ENCODE measurements around the gene GALK2. TPM values are rescaled to one million over a fixed set of nuclear protein-coding genes. Genes with fewer than 3 reads are reported as not detected.

The GALK2 gene
- total and polyA plus RNA-seq, 2 experiments from 2014 or later = 11.5 to 23.0 TPM

GRCh38 chr15:49290191-49290590 lies 120.1 kb downstream of the GALK2 start:
- peaks cover 3% of the 10 kb centered on the region for H3K27me3 Mint-ChIP-seq (ENCODE audit: insufficient read depth, low read depth, poor library complexity)

More at GRCh38 chr15:49290191-49290590, 120.1 kb downstream of the GALK2 start:
- Mint-ChIP-seq H3K4me1 (peaks cover 25% of the 10 kb centered on the region), H3K27ac (no peak overlapping the region), H3K4me3 (no peak overlapping the region), H3K36me3 (ENCODE audit: low read depth) (peaks cover 3% of the 10 kb centered on the region; the same call in 1 of the 3 replicates), H3K9me3 (no peaks in the 10 kb centered on the region)
- no peak overlapping the region for H3K27ac ChIP-seq (ENCODE audit: low read depth)
- DNase-seq (ENCODE audit: low spot score) (no peak), ATAC-seq (no peak)
- H3K4me3 ChIP-seq = no peak overlapping the region
- no peaks in the 10 kb centered on the region for H4K20me1 ChIP-seq (replicated peaks; ENCODE audit: insufficient read depth)
- H3K4me2 ChIP-seq = no peak overlapping the region
- H3K27me3 ChIP-seq (ENCODE audit: insufficient read depth) = no peaks in the 10 kb centered on the region
- peaks cover 11% of the 10 kb centered on the region for H3K4me1 ChIP-seq (ENCODE audit: insufficient read depth)
- no peaks in the 10 kb centered on the region for H3K79me2 ChIP-seq (replicated peaks; ENCODE audit: insufficient read depth)
- H2AFZ ChIP-seq = no peak overlapping the region
- no peaks in the 10 kb centered on the region for H3K36me3 ChIP-seq (ENCODE audit: insufficient read depth)
- H3K9me2 ChIP-seq (ENCODE audit: insufficient read depth) = peaks cover 3% of the 10 kb centered on the region
- TF ChIP-seq POLR2AphosphoS5 (IDR thresholded peaks at IDR 0.05; ENCODE audit: low read depth) (no peak), CTCF (conservative IDR thresholded peaks at IDR 0.05; ENCODE audit: low read depth in 2 of 2) (no peak), STAT1 (IDR thresholded peaks at IDR 0.05; ENCODE audit: unreplicated experiment) (no peak), EZH2 (IDR thresholded peaks at IDR 0.05; ENCODE audit: low read depth, unreplicated experiment) (no peak), ZNF462 (CRISPR knock-in tag; IDR thresholded peaks at IDR 0.05) (no peak), NANOG (IDR thresholded peaks at IDR 0.05; ENCODE audit: borderline replicate concordance) (no peak), JUNB (IDR thresholded peaks at IDR 0.05; ENCODE audit: unreplicated experiment) (no peak), EZH2phosphoT487 (IDR thresholded peaks at IDR 0.05; ENCODE audit: unreplicated experiment) (no peak), ZNF114 (CRISPR knock-in tag; IDR thresholded peaks at IDR 0.05) (no peak), CREB1 (CRISPR knock-in tag; IDR thresholded peaks at IDR 0.05; ENCODE audit: low read depth) (no peak)
- TF ChIP-seq, protein P1, sequence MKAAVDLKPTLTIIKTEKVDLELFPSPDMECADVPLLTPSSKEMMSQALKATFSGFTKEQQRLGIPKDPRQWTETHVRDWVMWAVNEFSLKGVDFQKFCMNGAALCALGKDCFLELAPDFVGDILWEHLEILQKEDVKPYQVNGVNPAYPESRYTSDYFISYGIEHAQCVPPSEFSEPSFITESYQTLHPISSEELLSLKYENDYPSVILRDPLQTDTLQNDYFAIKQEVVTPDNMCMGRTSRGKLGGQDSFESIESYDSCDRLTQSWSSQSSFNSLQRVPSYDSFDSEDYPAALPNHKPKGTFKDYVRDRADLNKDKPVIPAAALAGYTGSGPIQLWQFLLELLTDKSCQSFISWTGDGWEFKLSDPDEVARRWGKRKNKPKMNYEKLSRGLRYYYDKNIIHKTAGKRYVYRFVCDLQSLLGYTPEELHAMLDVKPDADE (IDR thresholded peaks at IDR 0.05) = no peak
- TF ChIP-seq, protein P2, sequence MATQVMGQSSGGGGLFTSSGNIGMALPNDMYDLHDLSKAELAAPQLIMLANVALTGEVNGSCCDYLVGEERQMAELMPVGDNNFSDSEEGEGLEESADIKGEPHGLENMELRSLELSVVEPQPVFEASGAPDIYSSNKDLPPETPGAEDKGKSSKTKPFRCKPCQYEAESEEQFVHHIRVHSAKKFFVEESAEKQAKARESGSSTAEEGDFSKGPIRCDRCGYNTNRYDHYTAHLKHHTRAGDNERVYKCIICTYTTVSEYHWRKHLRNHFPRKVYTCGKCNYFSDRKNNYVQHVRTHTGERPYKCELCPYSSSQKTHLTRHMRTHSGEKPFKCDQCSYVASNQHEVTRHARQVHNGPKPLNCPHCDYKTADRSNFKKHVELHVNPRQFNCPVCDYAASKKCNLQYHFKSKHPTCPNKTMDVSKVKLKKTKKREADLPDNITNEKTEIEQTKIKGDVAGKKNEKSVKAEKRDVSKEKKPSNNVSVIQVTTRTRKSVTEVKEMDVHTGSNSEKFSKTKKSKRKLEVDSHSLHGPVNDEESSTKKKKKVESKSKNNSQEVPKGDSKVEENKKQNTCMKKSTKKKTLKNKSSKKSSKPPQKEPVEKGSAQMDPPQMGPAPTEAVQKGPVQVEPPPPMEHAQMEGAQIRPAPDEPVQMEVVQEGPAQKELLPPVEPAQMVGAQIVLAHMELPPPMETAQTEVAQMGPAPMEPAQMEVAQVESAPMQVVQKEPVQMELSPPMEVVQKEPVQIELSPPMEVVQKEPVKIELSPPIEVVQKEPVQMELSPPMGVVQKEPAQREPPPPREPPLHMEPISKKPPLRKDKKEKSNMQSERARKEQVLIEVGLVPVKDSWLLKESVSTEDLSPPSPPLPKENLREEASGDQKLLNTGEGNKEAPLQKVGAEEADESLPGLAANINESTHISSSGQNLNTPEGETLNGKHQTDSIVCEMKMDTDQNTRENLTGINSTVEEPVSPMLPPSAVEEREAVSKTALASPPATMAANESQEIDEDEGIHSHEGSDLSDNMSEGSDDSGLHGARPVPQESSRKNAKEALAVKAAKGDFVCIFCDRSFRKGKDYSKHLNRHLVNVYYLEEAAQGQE (IDR thresholded peaks at IDR 0.05; ENCODE audit: unreplicated experiment) = no peak
- no peaks in the 10 kb centered on the region for H3F3A ChIP-seq (replicated peaks; ENCODE audit: low read depth)
